ENCODE data around the gene ARPC4. TPM values are rescaled to one million over a fixed set of nuclear protein-coding genes. Genes with fewer than 3 reads are reported as not detected.
"Not testable (repeated sequence)": the region's sequence is repeated elsewhere in the genome, so short reads cannot be mapped to it uniquely, and the experiment has no call there.

The ARPC4 gene
- polyA plus RNA-seq, 4 donors: 142 to 153 (median 142) TPM

- DNase-seq (ENCODE audit: low read depth in 4 of 4, low spot score in 3 of 4): peak in 2 of 4 donors; percentile 31 to 63
These were observed 23.2 kb upstream of the ARPC4 start, which contains the start of gene CAMK1 for GRCh38 chr3:9769426-9770275. Gene CAMK1 (minus strand): TSS chr3:9769947. CDS start chr3:9767749, 2,198 bp downstream.

GRCh38 chr3:9770276-9770812, 22.5 kb upstream of the ARPC4 start:
- peak in 2 of 4 donors; percentile 50 to 54 for DNase-seq (ENCODE audit: low read depth in 4 of 4, low spot score in 3 of 4)

GRCh38 chr3:9771007-9771406, 21.9 kb upstream of the ARPC4 start:
- DNase-seq (ENCODE audit: low read depth in 4 of 4, low spot score in 3 of 4): not testable (repeated sequence)

- DNase-seq (ENCODE audit: low read depth in 4 of 4, low spot score in 3 of 4): no peak
These were observed 15.8 kb upstream of the ARPC4 start for GRCh38 chr3:9776896-9777693.

GRCh38 chr3:9777694-9778021, 15.2 kb upstream of the ARPC4 start:
- no peak for DNase-seq (ENCODE audit: low read depth in 4 of 4, low spot score in 3 of 4)

GRCh38 chr3:9778143-9779074, 14.5 kb upstream of the ARPC4 start:
- no peak for DNase-seq (ENCODE audit: low read depth in 4 of 4, low spot score in 3 of 4)

GRCh38 chr3:9779075-9779593, 13.7 kb upstream of the ARPC4 start:
- DNase-seq (ENCODE audit: low read depth in 4 of 4, low spot score in 3 of 4): no peak

- no peak for DNase-seq (ENCODE audit: low read depth in 4 of 4, low spot score in 3 of 4)
These were observed 13.0 kb upstream of the ARPC4 start for GRCh38 chr3:9779721-9780457.

- no peak for DNase-seq (ENCODE audit: low read depth in 4 of 4, low spot score in 3 of 4)
These were observed 12.4 kb upstream of the ARPC4 start for GRCh38 chr3:9780458-9780812.

- no peak for DNase-seq (ENCODE audit: low read depth in 4 of 4, low spot score in 3 of 4)
These were observed 12.0 kb upstream of the ARPC4 start for GRCh38 chr3:9780910-9781309.

- no peak for DNase-seq (ENCODE audit: low read depth in 4 of 4, low spot score in 3 of 4)
These were observed 11.3 kb upstream of the ARPC4 start for GRCh38 chr3:9781551-9781950.

- no peak for DNase-seq (ENCODE audit: low read depth in 4 of 4, low spot score in 3 of 4)
These were observed 10.8 kb upstream of the ARPC4 start for GRCh38 chr3:9781978-9782603.

GRCh38 chr3:9782770-9783169, 10.1 kb upstream of the ARPC4 start:
- DNase-seq (ENCODE audit: low read depth in 4 of 4, low spot score in 3 of 4): no peak

GRCh38 chr3:9783954-9784353, 8.9 kb upstream of the ARPC4 start:
- no peak for DNase-seq (ENCODE audit: low read depth in 4 of 4, low spot score in 3 of 4)

GRCh38 chr3:9784965-9785364, 7.9 kb upstream of the ARPC4 start:
- DNase-seq (ENCODE audit: low read depth in 4 of 4, low spot score in 3 of 4): no peak

GRCh38 chr3:9785602-9786001, 7.3 kb upstream of the ARPC4 start:
- no peak for DNase-seq (ENCODE audit: low read depth in 4 of 4, low spot score in 3 of 4)

GRCh38 chr3:9786209-9786739, 6.6 kb upstream of the ARPC4 start:
- DNase-seq (ENCODE audit: low read depth in 4 of 4, low spot score in 3 of 4): no peak

- DNase-seq (ENCODE audit: low read depth in 4 of 4, low spot score in 3 of 4): no peak
These were observed 5.8 kb upstream of the ARPC4 start for GRCh38 chr3:9786825-9787669.
